SW 1271 (cell line): ENCODE measurements around the gene EPN3.
A peak's percentile ranks its signal among the peaks of the same experiment; 100 is the strongest.

ENCODE experiments used
- DNase-seq, 2 experiments: peaks; one replicate each; lab custom pipeline; 2025; lab: John Stamatoyannopoulos, UW

Gene EPN3

DNA sequence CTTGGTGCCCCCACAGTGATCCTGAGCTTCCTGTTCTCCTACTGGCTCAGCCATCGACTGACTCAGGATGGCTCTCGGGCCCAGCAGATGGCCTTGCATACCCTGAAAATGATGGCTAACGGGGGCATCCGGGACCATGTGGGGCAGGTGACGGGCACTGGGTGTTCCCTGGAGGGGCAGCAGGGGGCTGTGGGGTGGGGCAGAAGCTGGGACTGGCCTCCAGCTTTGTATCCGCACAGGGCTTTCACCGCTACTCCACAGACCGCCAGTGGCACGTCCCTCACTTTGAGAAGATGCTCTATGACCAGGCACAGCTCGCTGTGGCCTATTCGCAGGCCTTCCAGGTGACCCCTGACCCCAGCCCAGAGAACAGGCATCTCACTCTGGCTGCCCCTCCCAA is 17.4 kb downstream of the EPN3 start:
- no peak for DNase-seq

DNA sequence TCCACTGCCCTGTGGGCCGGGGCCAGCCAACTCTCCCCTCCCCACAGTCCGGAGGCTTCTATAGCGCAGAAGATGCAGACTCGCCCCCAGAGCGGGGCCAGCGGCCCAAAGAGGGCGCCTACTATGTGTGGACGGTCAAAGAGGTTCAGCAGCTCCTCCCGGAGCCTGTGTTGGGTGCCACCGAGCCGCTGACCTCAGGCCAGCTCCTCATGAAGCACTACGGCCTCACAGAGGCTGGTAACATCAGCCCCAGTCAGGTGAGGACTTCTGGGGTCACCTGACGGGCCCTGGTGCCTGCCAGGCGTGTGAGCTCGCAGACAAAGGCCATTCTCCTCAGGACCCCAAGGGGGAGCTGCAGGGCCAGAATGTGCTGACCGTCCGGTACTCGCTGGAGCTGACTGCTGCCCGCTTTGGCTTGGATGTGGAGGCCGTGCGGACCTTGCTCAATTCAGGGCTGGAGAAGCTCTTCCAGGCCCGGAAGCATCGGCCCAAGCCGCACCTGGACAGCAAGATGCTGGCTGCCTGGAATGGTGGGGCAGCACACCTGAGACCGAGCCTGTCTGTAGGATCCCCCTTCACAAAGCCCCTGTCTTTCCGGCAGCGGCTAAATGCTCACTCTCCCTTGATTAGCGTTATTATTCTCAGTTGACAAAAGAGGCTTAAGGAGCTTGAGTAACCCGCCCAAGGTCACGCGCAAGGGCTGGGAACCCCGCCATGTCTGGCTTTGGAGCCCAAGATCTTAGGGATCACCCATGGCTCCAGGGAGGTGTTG is 18.3 kb downstream of the EPN3 start:
- DNase-seq = peak; percentile 40 to 43

DNA sequence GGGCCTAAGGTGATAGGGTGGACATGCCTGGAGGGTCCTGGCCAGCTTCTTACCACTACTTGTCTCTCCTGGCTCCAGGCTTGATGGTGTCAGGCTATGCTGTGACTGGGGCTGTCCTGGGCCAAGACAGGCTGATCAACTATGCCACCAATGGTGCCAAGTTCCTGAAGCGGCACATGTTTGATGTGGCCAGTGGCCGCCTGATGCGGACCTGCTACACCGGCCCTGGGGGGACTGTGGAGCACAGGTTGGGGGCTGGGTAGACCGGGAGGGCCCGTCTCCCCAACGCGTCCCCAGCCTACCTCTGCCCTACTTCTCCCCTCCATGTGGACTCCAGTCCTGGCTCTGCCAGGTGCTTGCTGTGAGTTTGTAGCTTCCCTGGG is 18.9 kb downstream of the EPN3 start:
- no peak for DNase-seq

DNA sequence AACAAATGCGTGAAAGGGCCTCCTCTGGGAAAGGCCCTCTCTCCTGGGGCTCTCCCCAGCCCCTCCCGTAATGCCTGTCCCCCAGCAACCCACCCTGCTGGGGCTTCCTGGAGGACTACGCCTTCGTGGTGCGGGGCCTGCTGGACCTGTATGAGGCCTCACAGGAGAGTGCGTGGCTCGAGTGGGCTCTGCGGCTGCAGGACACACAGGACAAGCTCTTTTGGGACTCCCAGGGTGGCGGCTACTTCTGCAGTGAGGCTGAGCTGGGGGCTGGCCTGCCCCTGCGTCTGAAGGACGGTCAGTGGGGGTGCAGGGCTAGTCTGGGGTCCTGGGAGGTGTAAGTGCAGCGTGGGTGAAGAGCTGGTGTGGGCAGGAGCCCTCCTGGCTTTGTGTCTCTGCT is 19.3 kb downstream of the EPN3 start:
- no peak for DNase-seq

DNA sequence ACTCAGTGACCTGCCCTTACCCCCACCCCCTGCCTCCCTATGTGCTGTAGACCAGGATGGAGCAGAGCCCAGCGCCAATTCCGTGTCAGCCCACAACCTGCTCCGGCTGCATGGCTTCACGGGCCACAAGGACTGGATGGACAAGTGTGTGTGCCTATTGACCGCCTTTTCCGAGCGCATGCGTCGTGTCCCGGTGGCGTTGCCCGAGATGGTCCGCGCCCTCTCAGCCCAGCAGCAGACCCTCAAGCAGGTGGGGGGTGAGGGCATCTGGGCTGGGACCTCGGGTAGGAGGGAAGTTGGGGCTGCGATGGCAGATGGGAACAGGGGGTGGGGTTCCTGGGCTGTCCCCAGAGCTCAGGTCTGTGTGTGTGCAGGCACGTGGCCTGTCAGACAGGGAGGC is 21.7 kb downstream of the EPN3 start:
- DNase-seq = no peak

DNA sequence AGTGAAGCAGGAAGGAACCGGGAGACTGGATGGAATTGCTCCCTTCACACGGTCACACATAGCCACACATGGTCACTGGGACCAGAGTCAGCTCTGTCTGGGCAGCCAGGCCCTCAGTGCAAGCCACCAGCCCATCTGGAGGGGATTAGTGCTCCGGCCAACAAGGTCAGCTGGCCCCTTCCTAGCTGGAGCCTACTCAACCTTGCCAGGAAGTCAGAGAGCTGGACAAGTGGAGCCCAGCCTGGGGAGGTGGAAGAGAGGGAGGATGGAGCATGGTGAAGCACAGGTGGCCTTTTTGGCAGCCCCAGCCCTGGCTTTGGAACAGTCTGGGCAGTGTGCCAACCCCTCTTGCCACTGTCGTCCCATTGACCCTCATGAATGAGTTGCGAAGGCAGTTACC is 24.3 kb downstream of the EPN3 start:
- DNase-seq = no peak

DNA sequence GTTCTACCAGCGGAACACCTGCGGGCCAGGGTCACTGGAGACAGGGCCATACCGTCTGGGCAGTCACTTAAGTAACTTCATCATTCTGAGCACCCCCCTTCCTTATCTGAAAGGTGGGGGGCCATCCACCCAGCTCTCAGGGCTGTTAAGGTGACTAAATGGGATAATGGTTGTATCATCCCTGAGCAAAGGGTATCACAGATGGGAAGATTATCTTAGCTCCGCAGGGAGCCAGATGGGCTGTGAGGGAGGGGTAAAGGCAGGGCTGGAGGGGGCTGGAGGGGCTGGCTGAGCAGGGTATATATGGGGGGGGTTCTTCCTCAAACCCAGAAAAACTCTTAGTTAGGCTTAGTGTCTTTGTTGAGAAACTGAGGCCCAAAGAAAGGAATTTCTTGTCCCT is 25.1 kb downstream of the EPN3 start:
- DNase-seq = no peak

DNA sequence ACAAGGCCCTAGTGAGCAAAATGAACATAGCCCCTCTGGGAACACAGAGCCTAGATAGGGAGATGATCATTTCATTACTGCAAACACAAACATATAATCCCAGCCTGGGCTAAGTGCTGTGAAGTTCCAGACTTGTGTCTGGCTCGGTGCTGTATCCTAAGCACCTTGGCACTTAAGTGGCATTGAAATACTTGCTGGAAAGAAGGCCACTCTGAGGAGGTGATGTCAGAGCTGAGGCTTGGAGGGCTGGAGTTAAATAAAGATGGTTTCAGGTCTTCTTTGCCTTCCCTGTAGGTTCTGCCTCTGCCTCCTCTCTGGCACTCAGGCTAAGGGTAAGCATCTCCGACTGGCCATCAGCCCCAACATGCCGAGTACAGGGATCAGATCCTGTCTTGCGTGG is 25.6 kb downstream of the EPN3 start:
- no peak for DNase-seq

DNA sequence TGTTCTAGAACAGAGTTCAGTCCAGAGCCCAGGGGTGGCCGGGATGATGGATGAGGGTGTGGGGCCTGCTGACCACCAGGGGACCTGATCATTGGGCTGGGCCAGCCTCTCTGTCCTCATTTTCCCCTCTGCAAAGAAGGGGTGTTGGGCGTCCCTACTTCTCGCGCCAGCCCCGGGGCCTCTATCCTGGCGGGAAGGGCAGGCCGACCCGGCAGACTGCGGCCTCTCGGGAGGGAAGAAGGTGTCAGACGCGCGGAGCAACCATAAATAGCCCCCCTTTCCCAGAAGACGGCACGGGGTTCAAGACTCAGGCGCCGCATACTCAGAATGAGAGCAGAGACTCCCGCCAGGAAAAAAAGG is 26.0 kb downstream of the EPN3 start:
- DNase-seq = no peak

DNA sequence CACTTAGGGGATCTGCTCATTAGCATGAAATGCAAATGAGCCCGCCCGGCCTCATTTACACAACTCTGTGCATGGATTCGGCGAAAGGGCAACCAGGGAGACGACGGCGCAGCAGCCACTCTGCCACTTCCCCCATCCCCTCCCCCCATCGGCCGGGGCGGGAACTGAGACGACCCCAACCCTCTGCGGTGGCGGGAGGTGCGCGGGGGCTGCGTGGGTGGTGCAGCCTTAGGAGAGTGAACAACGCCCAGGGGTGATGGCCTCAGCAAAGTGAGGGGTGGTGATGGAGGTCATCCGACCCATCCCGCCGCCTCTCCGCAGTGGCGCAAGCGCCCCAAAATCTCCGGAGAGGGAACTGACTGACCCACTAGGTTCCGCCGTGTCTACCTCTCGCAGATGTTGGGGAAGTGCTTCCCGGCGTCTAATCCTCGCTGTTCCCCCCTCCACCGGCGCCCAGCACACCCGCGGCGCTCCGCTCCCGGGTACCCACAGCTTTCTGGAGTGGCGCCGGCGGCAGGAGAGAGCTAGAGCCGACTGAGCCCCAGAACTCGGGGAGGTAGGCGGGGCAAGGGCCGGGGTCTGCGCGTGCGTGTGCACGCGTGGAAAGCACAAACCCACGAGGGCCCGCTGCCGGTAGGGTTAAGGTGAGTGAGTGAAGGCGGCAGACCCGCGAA is 26.5 kb downstream of the EPN3 start:
- DNase-seq = no peak

DNA sequence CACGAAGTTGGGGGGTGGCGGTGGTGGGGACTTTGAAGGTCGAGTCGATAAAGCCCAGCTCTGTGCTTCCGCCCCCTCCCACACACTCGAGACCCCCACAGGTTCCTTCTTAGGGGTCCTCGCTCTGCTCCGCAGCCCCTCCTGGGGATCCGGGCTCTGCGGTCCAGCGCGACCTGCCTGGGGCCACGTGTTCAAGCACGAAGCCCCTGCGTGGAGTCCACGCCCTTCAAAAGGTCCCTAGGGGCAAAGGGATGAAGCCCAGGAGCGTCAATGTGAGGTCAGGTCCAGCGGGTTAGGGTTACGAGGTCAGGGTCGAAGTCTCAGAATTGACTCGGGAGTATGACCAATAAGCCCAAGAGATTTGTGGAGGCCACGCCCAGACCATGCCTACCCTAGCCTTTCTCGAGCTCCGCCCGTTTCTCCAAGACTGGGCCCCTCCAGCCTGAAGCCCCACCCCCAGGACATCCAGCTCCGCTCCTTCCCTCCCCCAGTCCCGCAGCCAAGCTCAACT is 27.2 kb downstream of the EPN3 start:
- peak; percentile 51 to 56 for DNase-seq

DNA sequence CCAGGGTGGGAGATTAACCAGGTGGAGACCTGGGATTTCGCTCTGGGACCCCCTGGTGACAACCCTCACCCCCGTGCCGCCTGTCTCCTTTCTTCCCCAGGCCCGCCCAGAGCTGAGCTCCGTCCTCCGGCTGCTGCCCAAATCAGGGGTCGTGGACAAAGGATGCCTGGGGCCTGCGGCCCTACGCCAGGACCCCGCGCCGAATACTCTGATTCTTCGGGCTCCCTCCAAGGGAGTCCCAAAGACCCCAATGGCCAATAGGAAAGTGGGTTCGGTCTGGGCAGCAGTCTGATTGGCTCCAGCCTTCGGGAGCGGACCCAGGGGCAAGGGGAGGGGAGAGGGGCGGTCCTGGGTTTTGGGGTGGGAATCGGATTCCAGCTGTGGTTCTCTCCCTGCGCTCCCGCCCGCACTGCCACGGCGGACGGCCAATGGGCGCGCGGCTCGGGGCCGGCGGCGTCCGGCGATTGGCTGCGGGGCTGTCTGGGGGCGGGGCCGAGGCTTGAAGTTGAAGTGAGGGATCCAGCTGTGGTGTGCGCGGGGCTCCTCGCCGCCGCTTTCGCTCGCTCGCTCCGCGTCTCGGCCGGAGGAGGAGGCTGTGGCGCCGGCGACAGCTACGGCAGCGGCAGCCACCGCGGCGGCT is 27.8 kb downstream of the EPN3 start, which contains the start of gene CACNA1G:
Gene CACNA1G (plus strand): TSS at position 531 of the 640 bp plus-strand sequence. CDS start 745 bp downstream, outside the sequence.
- peak; percentile 61 to 87 for DNase-seq

DNA sequence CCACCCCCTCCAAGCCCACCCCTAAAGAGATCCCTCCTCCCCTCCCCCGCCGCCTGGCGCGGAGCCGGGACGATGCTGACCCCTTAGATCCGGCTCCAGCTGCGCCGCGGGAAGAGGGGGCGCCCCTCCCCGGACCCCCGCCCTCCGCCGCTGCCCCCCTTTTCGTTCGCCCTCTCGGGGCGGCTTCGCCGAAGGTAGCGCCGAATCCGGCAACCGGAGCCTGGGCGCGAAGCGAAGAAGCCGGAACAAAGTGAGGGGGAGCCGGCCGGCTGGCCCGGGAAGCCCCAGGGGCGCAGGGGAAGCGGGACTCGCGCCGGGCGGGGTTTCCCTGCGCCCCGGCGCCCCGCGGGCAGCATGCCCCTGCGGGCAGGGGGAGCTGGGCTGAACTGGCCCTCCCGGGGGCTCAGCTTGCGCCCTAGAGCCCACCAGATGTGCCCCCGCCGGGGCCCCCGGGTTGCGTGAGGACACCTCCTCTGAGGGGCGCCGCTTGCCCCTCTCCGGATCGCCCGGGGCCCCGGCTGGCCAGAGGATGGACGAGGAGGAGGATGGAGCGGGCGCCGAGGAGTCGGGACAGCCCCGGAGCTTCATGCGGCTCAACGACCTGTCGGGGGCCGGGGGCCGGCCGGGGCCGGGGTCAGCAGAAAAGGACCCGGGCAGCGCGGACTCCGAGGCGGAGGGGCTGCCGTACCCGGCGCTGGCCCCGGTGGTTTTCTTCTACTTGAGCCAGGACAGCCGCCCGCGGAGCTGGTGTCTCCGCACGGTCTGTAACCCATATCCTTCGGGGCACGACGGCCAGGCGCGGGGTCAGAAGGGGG is 28.6 kb downstream of the EPN3 start:
- DNase-seq = no peak

DNA sequence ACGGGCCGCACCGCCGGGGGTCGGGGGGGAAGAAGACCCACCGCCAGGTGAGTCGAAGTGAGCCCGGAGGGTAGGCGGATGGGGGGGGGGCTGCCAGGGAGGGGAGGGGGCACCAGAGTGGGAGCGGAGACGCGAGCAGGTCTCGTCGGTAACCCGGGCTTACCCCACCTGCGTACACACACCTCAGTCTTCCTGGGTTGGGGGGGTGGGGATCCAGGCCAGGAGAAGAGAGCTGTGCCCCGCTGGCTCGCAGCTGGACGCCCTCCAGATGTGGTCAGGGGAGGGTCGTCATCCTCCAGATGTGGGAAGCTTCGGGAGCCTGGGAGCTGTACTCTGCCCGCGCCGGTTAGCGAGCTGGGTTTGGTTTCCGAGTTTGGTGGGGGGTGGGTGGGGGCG is 29.2 kb downstream of the EPN3 start:
- DNase-seq = no peak

DNA sequence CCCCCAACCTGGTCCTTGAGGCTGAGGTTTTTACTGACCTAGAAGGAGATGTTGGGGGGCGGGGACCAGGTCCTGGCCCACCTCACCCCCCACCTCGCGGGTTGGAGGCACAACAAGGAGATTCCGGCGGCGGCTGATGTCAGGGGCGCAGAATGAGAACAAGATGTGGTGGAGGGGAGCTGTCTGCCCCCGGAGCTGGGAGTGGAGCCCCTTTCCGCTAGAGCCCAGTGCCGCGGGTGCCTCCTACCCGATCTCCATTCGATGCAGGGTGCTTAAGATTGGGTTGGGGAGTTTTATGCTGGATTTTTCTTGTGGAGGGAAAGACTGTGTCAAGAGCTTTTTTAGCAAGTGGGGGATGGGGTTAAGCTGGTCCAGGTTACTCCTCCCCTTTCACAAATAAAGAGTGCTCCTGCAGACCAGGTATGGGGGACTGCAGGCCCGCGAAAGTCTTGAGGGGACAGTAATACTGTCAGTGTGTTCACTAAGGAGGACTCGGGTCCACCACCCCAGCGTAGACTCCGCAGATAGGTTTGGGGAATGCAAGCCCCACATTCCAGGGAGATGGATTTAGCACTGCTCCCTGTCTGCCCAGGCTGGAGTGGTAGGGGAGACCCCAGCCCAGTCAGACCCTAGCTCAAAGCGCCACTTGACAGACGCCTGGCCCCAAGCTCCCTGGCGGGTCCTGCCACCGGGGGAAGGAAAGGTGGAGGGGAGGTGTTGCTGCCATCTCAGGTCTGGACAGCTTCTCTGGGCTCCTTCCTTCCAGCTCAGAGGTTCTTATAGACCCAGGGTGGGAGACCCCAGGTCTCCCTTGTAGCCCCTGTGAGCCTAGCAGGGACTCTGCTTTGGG is 29.9 kb downstream of the EPN3 start:
- DNase-seq = no peak

DNA sequence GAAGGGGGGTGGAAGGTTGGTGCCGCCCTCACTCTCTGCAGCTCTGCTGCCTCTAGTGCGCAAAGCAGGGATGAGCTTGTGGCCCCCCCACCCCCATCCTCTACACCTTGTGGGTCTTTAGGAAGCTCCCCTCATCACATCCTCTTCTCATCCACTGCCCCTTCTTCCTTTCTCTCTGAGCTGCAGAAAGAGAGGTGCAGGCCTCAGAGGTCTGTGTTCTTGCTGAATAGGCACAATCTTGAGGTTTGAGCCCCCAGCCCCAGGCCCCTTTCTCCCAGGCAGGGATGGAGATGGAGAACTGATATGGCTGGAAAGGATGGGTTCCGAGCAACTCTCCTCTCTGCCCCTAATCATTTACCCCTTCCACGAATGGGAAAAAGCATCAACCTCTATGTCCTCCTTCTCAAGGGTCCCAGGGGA is 30.6 kb downstream of the EPN3 start:
- DNase-seq = no peak

DNA sequence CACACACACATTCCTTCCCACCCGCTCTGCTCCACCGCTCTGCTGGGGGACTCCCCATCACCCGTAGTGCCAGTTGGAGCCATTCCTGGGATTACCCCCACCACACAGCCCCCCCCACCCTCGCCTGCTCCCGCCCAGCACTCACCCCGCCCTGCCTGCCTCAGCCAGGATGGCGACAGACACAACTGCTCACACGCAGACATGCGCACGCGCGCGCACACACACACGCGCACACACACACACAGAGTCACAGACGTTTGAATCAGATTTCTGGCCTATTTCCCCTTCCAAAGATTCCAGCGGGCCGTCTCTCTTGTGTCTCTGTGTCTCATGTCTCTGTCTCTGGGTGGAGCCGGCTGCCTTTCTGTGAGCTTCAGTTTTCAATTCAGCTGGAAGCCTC is 32.4 kb downstream of the EPN3 start:
- DNase-seq = no peak

DNA sequence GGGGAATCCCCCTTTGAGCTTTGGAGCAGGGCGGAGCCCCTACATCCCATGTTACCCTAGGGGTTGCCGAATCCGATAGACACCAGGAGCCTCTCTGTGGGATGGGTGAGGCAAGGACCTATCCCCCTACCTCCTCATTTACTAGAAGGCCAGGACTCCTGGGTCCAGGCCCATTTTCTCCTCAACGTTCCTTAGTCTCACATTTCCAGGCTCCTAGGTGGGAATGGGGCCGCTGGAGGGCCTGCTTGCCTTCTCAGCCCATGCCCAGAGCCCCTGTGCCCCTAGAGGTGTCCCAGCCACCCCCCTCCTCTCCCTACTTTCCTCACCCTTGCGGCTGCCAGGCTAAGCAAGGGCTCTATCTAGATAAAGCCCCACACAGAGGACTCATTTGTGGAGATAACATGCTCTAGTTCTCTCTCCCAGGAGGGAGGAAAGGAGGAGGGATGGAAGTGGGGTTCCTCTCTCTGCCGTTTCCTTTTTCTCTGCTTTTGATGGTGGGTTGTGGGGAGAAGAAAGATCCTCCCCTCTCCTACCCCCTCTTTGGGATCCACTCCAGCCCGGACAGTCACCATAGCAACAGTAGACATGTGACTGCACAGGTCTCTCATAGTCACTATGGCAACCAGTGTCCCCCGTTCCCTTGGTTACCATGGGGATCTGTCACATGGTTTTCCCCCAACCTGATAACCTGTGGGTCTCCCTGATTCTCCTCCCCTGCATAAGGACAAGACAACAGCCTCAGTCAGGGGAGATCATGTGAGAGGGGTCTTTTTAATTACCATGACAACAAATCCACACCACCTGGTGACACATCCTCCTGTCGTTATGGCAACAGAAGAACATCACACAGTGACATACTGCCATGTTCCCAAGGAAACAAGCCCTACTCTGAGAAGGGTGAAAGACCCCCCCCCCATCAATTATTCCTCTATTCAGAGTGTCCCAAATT is 33.1 kb downstream of the EPN3 start:
- peak in 1 of 2 experiments; percentile 41 for DNase-seq

DNA sequence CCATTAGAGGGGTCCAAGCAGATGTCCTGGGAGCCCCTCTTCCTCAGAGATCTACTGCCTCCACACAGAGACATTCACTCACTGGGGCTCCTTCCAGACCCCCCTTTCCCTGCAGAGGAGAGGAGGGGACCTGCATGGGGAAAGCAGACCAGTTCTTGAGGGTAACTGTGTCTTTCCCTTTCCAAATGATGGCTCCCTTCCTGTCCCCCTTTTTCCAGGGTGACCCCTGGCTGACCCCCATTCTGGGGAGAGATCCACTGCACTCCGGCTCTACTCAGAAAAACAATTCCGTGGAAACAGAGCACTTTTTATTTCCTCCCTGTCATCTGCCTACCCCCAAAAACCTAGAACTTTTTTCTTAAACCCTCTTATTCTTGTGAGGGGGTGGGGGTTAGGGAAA is 34.4 kb downstream of the EPN3 start:
- no peak for DNase-seq

DNA sequence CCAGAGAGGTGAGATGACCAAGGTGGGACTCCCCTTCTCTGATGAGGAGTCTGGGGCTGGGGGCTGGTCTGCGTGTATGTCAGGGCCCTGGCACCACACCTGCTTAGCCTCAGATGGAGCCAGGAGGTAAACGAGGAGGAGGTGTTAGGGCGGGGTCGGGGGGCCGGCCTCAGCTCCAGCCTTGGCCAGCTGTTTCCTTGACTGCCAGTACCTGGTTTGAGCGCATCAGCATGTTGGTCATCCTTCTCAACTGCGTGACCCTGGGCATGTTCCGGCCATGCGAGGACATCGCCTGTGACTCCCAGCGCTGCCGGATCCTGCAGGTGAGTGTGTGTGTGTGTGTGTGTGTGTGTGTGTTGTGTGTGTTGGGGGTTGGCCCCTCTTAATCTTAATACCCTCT is 36.1 kb downstream of the EPN3 start:
- DNase-seq = no peak
